ENCODE measurements around the gene ANKRD9. TPM values are rescaled to one million over a fixed set of nuclear protein-coding genes. Genes with fewer than 3 reads are reported as not detected.
A peak's percentile ranks its signal among the peaks of the same experiment; 100 is the strongest.
"Not testable (repeated sequence)": the region's sequence is repeated elsewhere in the genome, so short reads cannot be mapped to it uniquely, and the experiment has no call there.

Gene ANKRD9
- total and polyA plus RNA-seq, 9 of the 15 experiments (the other 6 are each of a cell fraction or from before 2014, with no cell fraction given), result 0.04 to 32.9 (median 5.3) TPM

- TF ChIP-seq CTCF (IDR thresholded peaks at IDR 0.05 in 2 of 3, conservative IDR thresholded peaks at IDR 0.05 in 1 of 3; ENCODE audit: insufficient read depth in 2 of 3, low read depth in 1 of 3, low read length in 3 of 3), result peak in 1 of 3 experiments; percentile 39; a peak in 1 of 6 replicates
- no peak for TF ChIP-seq AFF1 (IDR thresholded peaks at IDR 0.05; ENCODE audit: low read depth in 1 of 2, partially characterized antibody in 2 of 2)
- no peak for TF ChIP-seq ZNF239 (CRISPR knock-in tag; IDR thresholded peaks at IDR 0.05)
- TF ChIP-seq VEZF1 (CRISPR knock-in tag; IDR thresholded peaks at IDR 0.05), result peak; percentile 63
These were observed 32.2 kb upstream of the ANKRD9 start (continued) for GRCh38 chr14:102541771-102542170.

- H3K9me1 ChIP-seq (ENCODE audit: control insufficient read depth, insufficient read depth, low read length); H3K27me3 ChIP-seq (ENCODE audit: control insufficient read depth in 2 of 2, insufficient read depth in 2 of 2, low read length in 2 of 2); ATAC-seq; CTCF ChIA-PET (ENCODE audit: low intra/inter-chr PET ratio); H3K4me2 ChIP-seq (ENCODE audit: insufficient read depth, low read length); H3K9me3 ChIP-seq (replicated peaks; ENCODE audit: control insufficient read depth, insufficient read depth, low read depth, low read length); H4K20me1 ChIP-seq (replicated peaks; ENCODE audit: control insufficient read depth, insufficient read depth, low read length); H3K27ac ChIP-seq (ENCODE audit: extremely low read depth, low read depth, low read length); FAIRE-seq; H3K4me3 ChIP-seq; H3K36me3 ChIP-seq (ENCODE audit: control insufficient read depth, insufficient read depth, low read length); BruUV-seq (replicated peaks); in situ Hi-C loops (cut with MboI); intact Hi-C loops (cut with micrococcal nuclease); H3K79me2 ChIP-seq (ENCODE audit: control insufficient read depth, insufficient read depth, low read length); DNase-seq (ENCODE audit: extremely low read depth in 1 of 4, low spot score in 3 of 4): not testable (repeated sequence)
- POLR2A ChIA-PET, result interaction anchor here (1.1 kb wide), 1 partner anchor 17 kb away, joined by 3 read pairs; no protein-coding TSS in a partner anchor
- H2AFZ ChIP-seq (ENCODE audit: low read depth, low read length), result 0 out of 2 replicates have a peak overlapping the region, but pooled peaks have one; percentile 78
- peaks cover 22 to 72% of the 10 kb centered on the region in 2 experiments for H3K4me1 ChIP-seq (replicated peaks in 1 of 2; ENCODE audit: control insufficient read depth in 2 of 2, insufficient read depth in 2 of 2, low read length in 2 of 2)
- WGBS (ENCODE audit: insufficient coverage, low coverage, missing lambda C conversion rate), result 86% methylated on average over 7 of the region's 14 CpGs
- H3K9ac ChIP-seq (ENCODE audit: insufficient read depth in 1 of 2, low read depth in 2 of 2, low read length in 2 of 2), result peak overlapping the region in 1 of 2 experiments; percentile 4; a peak in 2 of 4 replicates
These were observed 31.5 kb upstream of the ANKRD9 start for GRCh38 chr14:102541029-102541491.
